Frontal cortex (tissue), 4 donors: ENCODE results near the gene TCF3. TPM values are rescaled to one million over a fixed set of nuclear protein-coding genes. Genes with fewer than 3 reads are reported as not detected.

Source experiments
- DNase-seq, 2 donors: peaks; one replicate each; pipeline ENCODE4 v3.0.0; 2012; ENCODE audit warnings: low spot score in 2 of 2
- FAIRE-seq: peaks from 2 replicates; lab custom pipeline; 2012; peaks lifted over from hg19 to GRCh38; lab: Jason Lieb, UNC
- total RNA-seq: library from RNA; depleted of rRNA; stranded (reverse); fragments of >200 nt; gene quantifications from one replicate; pipeline ENCODE4 v1.2.3, GENCODE V29; 2014
- donor health status: control.
- donor health status: control.
- donor health status: control.

The TCF3 gene
- total RNA-seq, 1 donor from 2014 or later = 16.7 TPM

DNA sequence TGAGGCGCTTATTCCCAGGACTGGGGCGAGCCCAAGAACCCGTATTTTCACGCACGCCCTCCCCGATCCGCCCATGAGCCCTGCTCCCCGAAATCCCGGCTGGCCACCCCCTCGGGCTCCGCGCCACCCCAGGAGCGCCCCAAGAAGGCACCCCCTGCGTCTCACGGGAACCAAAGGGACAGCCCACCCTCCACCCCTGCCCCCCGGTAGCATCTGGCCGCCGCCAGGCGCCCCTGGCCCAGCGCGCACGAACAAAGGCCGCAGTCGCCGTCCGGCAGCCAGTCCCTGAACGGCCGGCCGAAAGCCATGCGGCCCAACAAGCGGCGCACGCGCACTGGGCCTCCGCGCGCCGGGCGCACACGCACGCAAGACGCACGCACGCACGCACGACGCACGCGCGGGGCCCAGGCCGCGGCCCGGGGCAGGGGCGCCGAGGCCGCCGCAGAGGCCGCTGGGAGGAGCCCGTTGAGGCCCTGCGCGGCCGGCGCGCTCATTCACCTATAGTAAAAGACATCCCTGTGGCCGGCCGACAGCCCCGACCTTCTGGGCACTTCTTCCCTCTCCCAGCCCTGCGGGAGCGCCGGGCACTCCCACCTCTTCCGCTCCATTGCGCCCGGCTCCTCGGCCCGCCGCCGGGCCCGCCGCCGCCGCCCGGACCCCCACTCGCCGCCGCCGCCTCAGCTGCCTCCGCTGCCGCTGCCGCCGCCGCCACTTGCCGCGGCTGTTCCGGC, 60.2 kb downstream of the TCF3 start:
- peak; percentile 97 to 98 for DNase-seq
- FAIRE-seq = no peak

DNA sequence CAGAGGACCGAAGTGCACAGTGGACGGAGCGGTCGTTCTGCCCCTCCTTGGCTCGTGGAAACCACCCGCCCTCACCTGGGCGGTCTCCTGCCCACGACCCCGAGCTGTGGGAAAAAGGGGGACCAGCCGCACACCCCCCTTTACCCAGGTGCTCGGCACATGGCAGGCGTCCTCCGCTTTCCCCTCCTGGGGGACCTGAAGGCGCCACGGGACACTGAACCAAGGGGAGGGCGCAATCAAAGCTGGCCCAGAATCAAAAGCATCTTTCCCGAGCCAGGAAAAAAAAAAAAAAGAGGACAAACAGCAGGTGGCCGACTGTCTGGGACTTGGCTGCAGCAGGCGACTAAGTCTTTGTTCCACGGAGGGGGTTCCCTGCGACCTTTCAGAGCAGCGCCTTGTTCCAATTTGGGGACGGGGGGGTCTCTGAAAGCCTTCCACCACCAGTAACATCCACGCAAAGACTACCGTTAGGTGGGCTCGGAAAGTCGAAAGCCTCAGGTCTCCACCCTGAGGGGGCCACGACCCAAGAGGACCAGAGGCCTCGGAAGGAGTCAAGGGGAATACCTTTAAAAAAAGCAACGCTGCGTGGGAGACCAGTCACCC, 60.9 kb downstream of the TCF3 start:
- FAIRE-seq (no peak), DNase-seq (peak in 1 of 2 donors; percentile 52)

- FAIRE-seq = no peak
- no peak for DNase-seq
These were observed 61.6 kb downstream of the TCF3 start for GRCh38 chr19:1590641-1591397.

DNA sequence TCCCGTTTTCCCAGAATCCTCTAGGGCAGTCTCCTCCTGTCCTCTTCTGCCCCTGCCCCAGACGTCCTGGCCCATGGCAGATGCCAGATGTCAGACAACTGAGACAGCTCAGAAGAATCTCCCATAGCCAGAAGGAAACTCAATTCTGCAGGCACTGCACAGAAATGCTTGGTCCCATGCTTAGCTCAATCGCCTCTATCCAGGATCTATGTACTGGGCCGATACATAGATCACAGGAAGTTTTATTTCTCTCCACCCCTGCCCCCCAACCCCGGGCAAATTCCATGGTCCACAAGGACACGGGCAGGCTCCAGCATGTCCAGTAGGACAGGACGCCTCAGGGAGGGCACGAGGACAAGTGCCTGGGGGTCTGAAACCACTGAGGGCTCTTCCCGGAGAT, 64.5 kb downstream of the TCF3 start:
- DNase-seq (no peak), FAIRE-seq (no peak)

- FAIRE-seq = no peak
- DNase-seq = no peak
These were observed 67.2 kb downstream of the TCF3 start for GRCh38 chr19:1585243-1585580.

DNA sequence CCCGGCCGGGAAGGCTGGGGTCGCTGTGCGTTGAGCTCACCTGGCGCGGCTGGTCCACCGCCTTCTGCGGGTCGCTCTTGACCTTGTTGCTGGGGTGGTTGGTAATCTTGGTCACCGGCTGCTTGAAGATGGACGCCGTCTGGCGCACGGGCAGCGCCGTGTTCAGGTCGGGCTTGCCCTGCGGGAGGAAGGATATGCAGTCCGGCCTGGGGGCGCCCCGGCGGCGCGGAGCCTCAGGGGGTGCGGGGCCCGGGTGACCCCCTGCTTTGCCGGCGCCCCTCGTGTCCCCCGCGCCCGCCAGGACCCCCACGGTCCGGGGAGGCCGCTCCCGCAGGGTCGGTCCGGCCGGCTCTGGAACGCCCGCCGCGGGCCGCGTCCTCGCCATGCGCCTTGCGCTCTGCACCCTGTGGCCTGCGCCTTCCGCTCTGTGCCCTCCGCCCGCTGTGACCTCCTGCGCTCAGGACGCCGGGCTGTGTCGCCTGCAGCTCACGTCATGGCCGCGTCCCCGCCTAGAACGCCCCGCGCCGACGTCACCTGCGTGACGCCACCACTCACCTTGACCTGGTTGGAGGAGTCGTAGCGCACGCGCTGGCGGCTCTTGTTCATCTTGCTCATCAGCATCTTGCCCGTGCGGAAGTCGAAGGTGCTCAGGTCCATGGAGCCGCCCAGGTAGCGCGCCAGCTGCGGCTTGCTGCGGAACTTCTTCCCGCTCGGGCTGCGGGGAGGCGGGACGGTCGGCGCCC, 67.7 kb downstream of the TCF3 start:
- FAIRE-seq (no peak), DNase-seq (no peak)

DNA sequence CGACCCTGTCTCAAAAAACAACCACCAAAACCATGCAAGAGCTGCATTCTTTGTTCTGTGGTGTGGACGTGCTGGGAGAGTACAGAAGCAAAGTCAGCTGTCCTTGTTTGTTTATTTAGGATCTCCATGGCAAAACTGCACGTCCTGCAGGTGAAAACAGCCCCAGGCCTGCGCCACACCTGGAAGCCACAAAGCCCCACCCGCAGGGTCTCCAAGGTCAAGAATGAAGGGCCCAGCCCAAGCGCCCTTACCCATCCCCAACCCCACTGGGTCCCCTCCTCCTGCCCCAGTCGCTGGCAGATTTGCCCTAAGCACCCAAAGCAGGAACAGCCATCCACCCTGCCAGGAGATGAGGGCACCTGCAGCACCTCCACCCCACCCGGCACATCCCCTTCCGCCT, 70.2 kb downstream of the TCF3 start:
- no peak for DNase-seq
- no peak for FAIRE-seq

GRCh38 chr19:1580957-1581356, 71.5 kb downstream of the TCF3 start:
- FAIRE-seq = no peak
- no peak for DNase-seq

- DNase-seq = no peak
- no peak for FAIRE-seq
These were observed 72.0 kb downstream of the TCF3 start for GRCh38 chr19:1580382-1580781.

- FAIRE-seq = no peak
These were observed 73.2 kb downstream of the TCF3 start for GRCh38 chr19:1579222-1579621.

DNA sequence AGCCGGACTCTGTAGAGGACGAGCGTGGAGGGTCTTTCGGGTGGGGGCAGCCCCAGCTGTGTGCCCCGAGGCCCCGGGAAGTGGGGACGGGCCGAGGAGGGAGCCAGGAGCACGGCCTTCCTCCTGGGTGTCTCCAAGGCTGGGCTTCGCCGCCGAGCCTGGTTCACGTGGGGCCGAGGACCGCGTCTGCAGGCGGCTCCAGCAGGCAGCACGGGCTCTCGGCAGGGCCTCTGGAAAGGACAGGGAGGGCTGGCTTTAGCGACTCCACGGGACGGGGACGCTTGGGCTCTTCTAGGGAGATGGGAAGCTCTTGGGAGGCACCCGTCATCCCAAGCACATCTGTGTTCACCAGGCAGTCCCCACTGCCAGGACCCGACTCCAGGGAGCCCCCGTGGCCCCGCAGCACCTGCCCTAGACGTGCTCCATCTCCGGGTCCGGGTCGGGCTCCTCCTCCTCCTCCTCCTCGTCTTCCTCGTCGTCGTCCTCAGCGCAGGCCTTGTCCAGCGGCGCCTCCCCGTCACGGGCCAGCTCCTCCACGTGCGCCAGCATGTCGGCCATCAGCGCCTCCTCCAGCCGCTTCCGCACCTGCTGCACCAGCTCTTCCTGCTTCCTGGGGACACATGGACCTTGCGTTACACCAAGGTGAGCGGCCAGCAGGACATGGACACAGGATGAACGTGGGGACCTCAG, 74.3 kb downstream of the TCF3 start:
- DNase-seq (no peak), FAIRE-seq (no peak)

More at GRCh38 chr19:1579222-1579621, 73.2 kb downstream of the TCF3 start:
- DNase-seq = no peak

DNA sequence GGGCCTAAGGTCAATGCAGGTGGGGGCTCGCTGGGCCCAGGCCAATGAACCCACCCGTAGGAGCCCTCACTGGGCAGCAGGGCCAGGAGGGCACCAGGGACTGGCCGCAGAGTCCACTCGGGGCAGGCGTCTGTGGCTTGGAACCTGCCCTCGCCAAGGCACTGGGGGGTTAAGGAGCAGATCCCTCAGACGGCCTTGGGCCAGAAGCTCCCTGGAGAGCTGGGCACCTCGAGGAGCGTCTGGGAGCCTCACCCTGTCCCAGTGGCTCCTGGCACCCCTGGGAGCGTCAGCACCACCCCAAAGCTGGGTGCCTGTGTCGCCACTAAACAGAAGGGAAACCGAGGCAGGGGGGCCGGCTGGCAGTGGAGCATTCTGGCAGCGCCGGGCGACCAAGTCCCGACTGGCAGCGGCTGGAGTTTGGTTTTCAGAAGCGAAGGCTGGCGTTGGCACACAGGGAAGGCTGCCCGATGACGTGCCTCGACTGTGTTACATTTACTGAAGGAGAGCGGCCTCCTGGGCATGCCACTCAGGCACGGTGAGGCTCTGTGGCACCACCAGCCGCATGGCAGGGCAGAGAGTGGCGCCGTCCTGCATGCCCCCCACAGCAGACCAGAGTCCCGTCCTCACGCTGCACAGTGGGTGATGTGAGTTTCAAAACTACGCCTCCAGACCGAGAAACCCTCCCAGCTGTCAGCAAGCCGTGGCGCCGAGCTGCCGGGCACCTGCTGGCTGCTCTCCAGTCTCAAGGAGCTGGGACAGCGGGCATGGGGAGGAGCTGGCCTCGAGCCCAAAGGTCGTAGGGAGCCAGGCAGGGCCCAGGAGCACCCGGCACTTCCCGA, 75.1 kb downstream of the TCF3 start:
- DNase-seq (no peak), FAIRE-seq (no peak)

- FAIRE-seq = no peak
These were observed 75.9 kb downstream of the TCF3 start for GRCh38 chr19:1576242-1577089.

DNA sequence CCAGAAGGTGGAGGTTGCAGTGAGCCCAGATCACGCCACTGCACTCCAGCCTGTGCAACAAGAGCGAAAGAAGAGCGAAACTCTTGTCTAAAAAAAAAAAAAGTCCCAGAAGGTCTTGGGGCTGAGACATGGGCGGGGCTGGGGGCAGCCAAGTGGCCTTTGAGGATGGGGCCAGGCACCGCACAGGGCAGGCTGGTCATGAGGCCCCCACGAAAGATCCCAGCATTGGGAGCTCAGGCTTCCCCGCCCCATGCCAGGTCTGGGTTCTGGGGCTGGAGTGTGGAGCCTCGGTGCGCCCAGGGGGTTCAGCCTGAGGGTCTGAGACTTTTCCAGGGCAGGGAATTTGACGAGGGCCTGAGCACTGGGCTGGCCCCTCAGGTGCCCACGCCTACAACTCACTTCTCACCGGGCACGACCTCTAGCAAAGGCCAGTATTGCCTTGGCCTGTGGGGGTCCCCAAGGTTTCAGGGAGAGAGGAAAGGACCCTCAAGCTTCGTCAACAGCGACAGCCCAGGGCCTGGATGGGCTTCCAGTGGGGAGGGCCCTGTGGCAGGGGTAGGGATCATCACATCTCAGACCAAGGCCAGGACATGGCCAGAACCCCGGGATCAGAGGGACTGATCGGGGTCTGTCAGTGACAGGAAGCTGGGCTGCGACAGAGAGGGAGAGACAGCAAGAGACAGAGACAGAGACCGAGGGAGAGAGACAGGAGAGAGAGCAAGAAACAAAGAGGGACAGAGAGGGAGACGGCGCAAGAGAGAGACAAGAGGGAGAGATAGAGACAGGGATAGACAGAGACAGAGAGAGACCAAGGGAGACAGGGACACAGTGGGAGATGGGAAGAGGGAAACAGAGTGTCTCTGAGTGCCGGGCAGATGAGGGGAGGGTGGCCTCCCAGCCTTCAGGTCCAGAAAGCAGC, 76.8 kb downstream of the TCF3 start:
- no peak for DNase-seq
- FAIRE-seq = no peak

More at GRCh38 chr19:1576242-1577089, 75.9 kb downstream of the TCF3 start:
- DNase-seq = no peak

GRCh38 chr19:1574354-1575136, 77.9 kb downstream of the TCF3 start:
- no peak for FAIRE-seq
- no peak for DNase-seq

- FAIRE-seq = no peak
- DNase-seq = no peak
These were observed 79.6 kb downstream of the TCF3 start for GRCh38 chr19:1572795-1573194.
